GM18951 (cell line): Measurements from ENCODE around the gene BPIFA3.
"Not testable (repeated sequence)": the region's sequence is repeated elsewhere in the genome, so short reads cannot be mapped to it uniquely, and the experiment has no call there.

ENCODE experiments used
- POLR2A ChIP-seq: IDR thresholded peaks from 4 replicates; pipeline ENCODE4 v1.6.1; 2011; ENCODE audit warnings: mild to moderate bottlenecking; ENCODE audit not compliant: insufficient read length, insufficient read depth; ENCODE audit errors: extremely low read depth
- in situ Hi-C: fragments of 300-500 bp; cut with MboI; formaldehyde crosslinking; loops from one replicate; pipeline ENCODE4 v1.12.0; 2022; ENCODE audit warnings: low sequenced_read_pairs, mixed read lengths, inconsistent platforms; ENCODE audit not compliant: unreplicated experiment

BPIFA3 gene

GRCh38 chr20:33217052-33217451, at the start of gene BPIFA3:
Gene BPIFA3, plus strand, starts transcription at chr20:33217352. Its CDS starts 185 bp downstream, at chr20:33217537.
- TF ChIP-seq POLR2A: no peak
- in situ Hi-C loops: no loop called here

- in situ Hi-C loops: no loop called here
- no peak for TF ChIP-seq POLR2A
These were observed 49.3 kb upstream of the BPIFA3 start, which contains the start of gene BPIFA2 for GRCh38 chr20:33167859-33168258. Gene BPIFA2, plus strand, starts transcription at chr20:33168159. Its CDS starts 987 bp downstream, at chr20:33169146.

GRCh38 chr20:33169176-33169794, 47.9 kb upstream of the BPIFA3 start:
- TF ChIP-seq POLR2A: no peak
- in situ Hi-C loops: no loop called here

GRCh38 chr20:33172781-33173180, 44.4 kb upstream of the BPIFA3 start:
- TF ChIP-seq POLR2A: no peak
- in situ Hi-C loops: no loop called here

GRCh38 chr20:33175123-33175522, 42.0 kb upstream of the BPIFA3 start:
- in situ Hi-C loops: no loop called here
- TF ChIP-seq POLR2A: no peak

GRCh38 chr20:33176101-33176500, 41.1 kb upstream of the BPIFA3 start:
- in situ Hi-C loops: no loop called here
- no peak for TF ChIP-seq POLR2A

- in situ Hi-C loops: no loop called here
These were observed 39.3 kb upstream of the BPIFA3 start for GRCh38 chr20:33177866-33178265.

GRCh38 chr20:33178726-33179125, 38.4 kb upstream of the BPIFA3 start:
- in situ Hi-C loops: no loop called here
- TF ChIP-seq POLR2A: no peak

More at GRCh38 chr20:33177866-33178265, 39.3 kb upstream of the BPIFA3 start:
- no peak for TF ChIP-seq POLR2A

- in situ Hi-C loops: no loop called here
- TF ChIP-seq POLR2A: no peak
These were observed 37.0 kb upstream of the BPIFA3 start for GRCh38 chr20:33180169-33180568.

GRCh38 chr20:33181482-33182093, 35.6 kb upstream of the BPIFA3 start:
- in situ Hi-C loops: no loop called here
- no peak for TF ChIP-seq POLR2A

GRCh38 chr20:33183312-33183711, 33.8 kb upstream of the BPIFA3 start:
- in situ Hi-C loops: no loop called here
- no peak for TF ChIP-seq POLR2A

GRCh38 chr20:33185031-33185590, 32.0 kb upstream of the BPIFA3 start:
- in situ Hi-C loops: not testable (repeated sequence)

- TF ChIP-seq POLR2A: no peak
- in situ Hi-C loops: no loop called here
These were observed 29.7 kb upstream of the BPIFA3 start for GRCh38 chr20:33187491-33187890.

GRCh38 chr20:33188421-33188820, 28.7 kb upstream of the BPIFA3 start:
- TF ChIP-seq POLR2A: no peak
- in situ Hi-C loops: no loop called here
